SK-N-SH treated with all-trans-retinoic acid at 6 μM for 48 hours (cell line): ENCODE data around the gene ALDH18A1.

Experiments used
- ATAC-seq: fragments of 200-7000 bp; cut with Tn5 transposase; 3 replicates; pipeline ENCODE4 v1.9.1; 2020; ENCODE audit warnings: mild to moderate bottlenecking, moderate library complexity
- ESRRG ChIP-seq: fragments of 250-450 bp; sonication (Bioruptor Pico); IDR thresholded peaks from 2 replicates; pipeline ENCODE4 v1.6.1; 2021; ENCODE audit warnings: mild to moderate bottlenecking
- OSR1 ChIP-seq: fragments of 250-450 bp; sonication (Bioruptor Pico); IDR thresholded peaks from 2 replicates; pipeline ENCODE4 v1.8.0; 2022; ENCODE audit warnings: moderate library complexity, mild to moderate bottlenecking, inconsistent platforms
- PPARA ChIP-seq: fragments of 250-450 bp; sonication (Bioruptor Pico); IDR thresholded peaks from 2 replicates; pipeline ENCODE4 v1.5.0; 2020; ENCODE audit warnings: mild to moderate bottlenecking, borderline replicate concordance
- RARB ChIP-seq: fragments of 250-450 bp; sonication (Bioruptor Pico); IDR thresholded peaks from 2 replicates; pipeline ENCODE4 v1.8.0; 2021; ENCODE audit warnings: mild to moderate bottlenecking, moderate library complexity
- SNAI2 ChIP-seq: fragments of 250-450 bp; sonication (Bioruptor Pico); IDR thresholded peaks from 2 replicates; pipeline ENCODE4 v1.5.0; 2020; ENCODE audit warnings: mild to moderate bottlenecking, moderate library complexity
- TCF4 ChIP-seq: fragments of 250-450 bp; sonication (Bioruptor Pico); IDR thresholded peaks from 2 replicates; pipeline ENCODE4 v1.8.0; 2021; ENCODE audit warnings: mild to moderate bottlenecking, moderate library complexity, borderline replicate concordance
- TOX ChIP-seq: fragments of 250-450 bp; sonication (Bioruptor Pico); IDR thresholded peaks from 2 replicates; pipeline ENCODE4 v1.8.0; 2021; ENCODE audit warnings: mild to moderate bottlenecking, moderate library complexity, borderline replicate concordance
- ZC3H10 ChIP-seq: fragments of 250-450 bp; sonication (Bioruptor Pico); IDR thresholded peaks from 2 replicates; pipeline ENCODE4 v1.5.1; 2021; ENCODE audit warnings: mild to moderate bottlenecking, moderate library complexity
- ZFP3 ChIP-seq: fragments of 250-450 bp; sonication (Bioruptor Pico); IDR thresholded peaks from 2 replicates; pipeline ENCODE4 v1.5.0; 2020; ENCODE audit warnings: mild to moderate bottlenecking, moderate library complexity
- ZFP30 ChIP-seq: fragments of 450-650 bp; formaldehyde crosslinking; IDR thresholded peaks from 2 replicates; pipeline ENCODE4 v1.5.0; 2022; ENCODE audit warnings: mild to moderate bottlenecking, moderate library complexity
- ZNF565 ChIP-seq: fragments of 450-650 bp; formaldehyde crosslinking; conservative IDR thresholded peaks from 2 replicates; pipeline ENCODE4 v1.5.0; 2020; ENCODE audit warnings: low read depth, mild to moderate bottlenecking, moderate library complexity
- ZNF70 ChIP-seq: fragments of 450-650 bp; formaldehyde crosslinking; IDR thresholded peaks from 2 replicates; pipeline ENCODE4 v1.5.0; 2020; ENCODE audit warnings: mild to moderate bottlenecking, moderate library complexity
- ZNF8 ChIP-seq: fragments of 450-650 bp; formaldehyde crosslinking; IDR thresholded peaks from 2 replicates; pipeline ENCODE4 v1.5.0; 2020; ENCODE audit warnings: mild to moderate bottlenecking, moderate library complexity
- TF ChIP-seq, protein P1 (sequence below): fragments of 250-450 bp; sonication (Bioruptor Pico); IDR thresholded peaks from 2 replicates; pipeline ENCODE4 v1.5.1; 2021; ENCODE audit warnings: mild to moderate bottlenecking, moderate library complexity
- TF ChIP-seq, protein P2 (sequence below): fragments of 250-450 bp; sonication (Bioruptor Pico); IDR thresholded peaks from 2 replicates; pipeline ENCODE4 v1.8.0; 2021; ENCODE audit warnings: low read depth, mild to moderate bottlenecking, moderate library complexity, borderline replicate concordance
- TF ChIP-seq, protein P3 (sequence below): fragments of 250-450 bp; sonication (Bioruptor Pico); IDR thresholded peaks from 2 replicates; pipeline ENCODE4 v1.8.0; 2020; ENCODE audit warnings: mild to moderate bottlenecking, moderate library complexity, borderline replicate concordance
- TF ChIP-seq, protein P4 (sequence below): fragments of 250-450 bp; sonication (Bioruptor Pico); IDR thresholded peaks from 2 replicates; pipeline ENCODE4 v1.5.0; 2020; ENCODE audit warnings: mild to moderate bottlenecking, moderate library complexity
- TF ChIP-seq, protein P5 (sequence below): fragments of 250-450 bp; sonication (Bioruptor Pico); IDR thresholded peaks from 2 replicates; pipeline ENCODE4 v1.5.1; 2020; ENCODE audit warnings: low read depth, mild to moderate bottlenecking, moderate library complexity

ALDH18A1 gene

DNA sequence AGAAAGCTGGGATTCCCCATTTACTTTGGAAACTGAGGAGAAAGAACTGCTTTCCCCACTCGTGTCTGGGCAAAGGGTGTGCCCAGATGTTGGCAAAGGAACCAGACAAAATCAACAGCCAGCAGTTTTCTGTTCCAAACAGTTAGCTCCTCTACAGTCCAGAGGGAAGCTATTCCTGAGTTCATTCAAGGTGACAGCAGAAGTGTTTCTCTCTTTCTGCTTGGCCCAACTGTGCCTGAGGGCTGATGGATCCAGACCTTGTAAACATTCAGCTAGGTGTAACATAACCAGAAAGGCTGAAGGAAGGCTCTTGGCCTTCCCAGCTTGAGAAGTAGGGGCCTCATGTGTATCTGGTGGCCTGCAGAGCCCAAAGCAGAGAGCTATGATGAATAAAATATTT, 7.0 kb upstream of the ALDH18A1 start:
- ATAC-seq, result no peak
- TF ChIP-seq ZFP3 (CRISPR knock-in tag), result no peak
- no peak for TF ChIP-seq TCF4 (CRISPR knock-in tag)
- TF ChIP-seq, protein P1, sequence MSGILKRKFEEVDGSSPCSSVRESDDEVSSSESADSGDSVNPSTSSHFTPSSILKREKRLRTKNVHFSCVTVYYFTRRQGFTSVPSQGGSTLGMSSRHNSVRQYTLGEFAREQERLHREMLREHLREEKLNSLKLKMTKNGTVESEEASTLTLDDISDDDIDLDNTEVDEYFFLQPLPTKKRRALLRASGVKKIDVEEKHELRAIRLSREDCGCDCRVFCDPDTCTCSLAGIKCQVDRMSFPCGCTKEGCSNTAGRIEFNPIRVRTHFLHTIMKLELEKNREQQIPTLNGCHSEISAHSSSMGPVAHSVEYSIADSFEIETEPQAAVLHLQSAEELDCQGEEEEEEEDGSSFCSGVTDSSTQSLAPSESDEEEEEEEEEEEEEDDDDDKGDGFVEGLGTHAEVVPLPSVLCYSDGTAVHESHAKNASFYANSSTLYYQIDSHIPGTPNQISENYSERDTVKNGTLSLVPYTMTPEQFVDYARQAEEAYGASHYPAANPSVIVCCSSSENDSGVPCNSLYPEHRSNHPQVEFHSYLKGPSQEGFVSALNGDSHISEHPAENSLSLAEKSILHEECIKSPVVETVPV (CRISPR knock-in tag), result no peak
- TF ChIP-seq, protein P2, sequence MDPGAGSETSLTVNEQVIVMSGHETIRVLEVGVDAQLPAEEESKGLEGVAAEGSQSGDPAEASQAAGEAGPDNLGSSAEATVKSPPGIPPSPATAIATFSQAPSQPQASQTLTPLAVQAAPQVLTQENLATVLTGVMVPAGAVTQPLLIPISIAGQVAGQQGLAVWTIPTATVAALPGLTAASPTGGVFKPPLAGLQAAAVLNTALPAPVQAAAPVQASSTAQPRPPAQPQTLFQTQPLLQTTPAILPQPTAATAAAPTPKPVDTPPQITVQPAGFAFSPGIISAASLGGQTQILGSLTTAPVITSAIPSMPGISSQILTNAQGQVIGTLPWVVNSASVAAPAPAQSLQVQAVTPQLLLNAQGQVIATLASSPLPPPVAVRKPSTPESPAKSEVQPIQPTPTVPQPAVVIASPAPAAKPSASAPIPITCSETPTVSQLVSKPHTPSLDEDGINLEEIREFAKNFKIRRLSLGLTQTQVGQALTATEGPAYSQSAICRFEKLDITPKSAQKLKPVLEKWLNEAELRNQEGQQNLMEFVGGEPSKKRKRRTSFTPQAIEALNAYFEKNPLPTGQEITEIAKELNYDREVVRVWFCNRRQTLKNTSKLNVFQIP (CRISPR knock-in tag), result no peak
- TF ChIP-seq, protein P3, sequence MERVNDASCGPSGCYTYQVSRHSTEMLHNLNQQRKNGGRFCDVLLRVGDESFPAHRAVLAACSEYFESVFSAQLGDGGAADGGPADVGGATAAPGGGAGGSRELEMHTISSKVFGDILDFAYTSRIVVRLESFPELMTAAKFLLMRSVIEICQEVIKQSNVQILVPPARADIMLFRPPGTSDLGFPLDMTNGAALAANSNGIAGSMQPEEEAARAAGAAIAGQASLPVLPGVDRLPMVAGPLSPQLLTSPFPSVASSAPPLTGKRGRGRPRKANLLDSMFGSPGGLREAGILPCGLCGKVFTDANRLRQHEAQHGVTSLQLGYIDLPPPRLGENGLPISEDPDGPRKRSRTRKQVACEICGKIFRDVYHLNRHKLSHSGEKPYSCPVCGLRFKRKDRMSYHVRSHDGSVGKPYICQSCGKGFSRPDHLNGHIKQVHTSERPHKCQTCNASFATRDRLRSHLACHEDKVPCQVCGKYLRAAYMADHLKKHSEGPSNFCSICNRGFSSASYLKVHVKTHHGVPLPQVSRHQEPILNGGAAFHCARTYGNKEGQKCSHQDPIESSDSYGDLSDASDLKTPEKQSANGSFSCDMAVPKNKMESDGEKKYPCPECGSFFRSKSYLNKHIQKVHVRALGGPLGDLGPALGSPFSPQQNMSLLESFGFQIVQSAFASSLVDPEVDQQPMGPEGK (CRISPR knock-in tag), result no peak
- TF ChIP-seq ZC3H10 (CRISPR knock-in tag), result no peak
- TF ChIP-seq PPARA (CRISPR knock-in tag), result no peak
- no peak for TF ChIP-seq TOX (CRISPR knock-in tag)
- TF ChIP-seq, protein P4, sequence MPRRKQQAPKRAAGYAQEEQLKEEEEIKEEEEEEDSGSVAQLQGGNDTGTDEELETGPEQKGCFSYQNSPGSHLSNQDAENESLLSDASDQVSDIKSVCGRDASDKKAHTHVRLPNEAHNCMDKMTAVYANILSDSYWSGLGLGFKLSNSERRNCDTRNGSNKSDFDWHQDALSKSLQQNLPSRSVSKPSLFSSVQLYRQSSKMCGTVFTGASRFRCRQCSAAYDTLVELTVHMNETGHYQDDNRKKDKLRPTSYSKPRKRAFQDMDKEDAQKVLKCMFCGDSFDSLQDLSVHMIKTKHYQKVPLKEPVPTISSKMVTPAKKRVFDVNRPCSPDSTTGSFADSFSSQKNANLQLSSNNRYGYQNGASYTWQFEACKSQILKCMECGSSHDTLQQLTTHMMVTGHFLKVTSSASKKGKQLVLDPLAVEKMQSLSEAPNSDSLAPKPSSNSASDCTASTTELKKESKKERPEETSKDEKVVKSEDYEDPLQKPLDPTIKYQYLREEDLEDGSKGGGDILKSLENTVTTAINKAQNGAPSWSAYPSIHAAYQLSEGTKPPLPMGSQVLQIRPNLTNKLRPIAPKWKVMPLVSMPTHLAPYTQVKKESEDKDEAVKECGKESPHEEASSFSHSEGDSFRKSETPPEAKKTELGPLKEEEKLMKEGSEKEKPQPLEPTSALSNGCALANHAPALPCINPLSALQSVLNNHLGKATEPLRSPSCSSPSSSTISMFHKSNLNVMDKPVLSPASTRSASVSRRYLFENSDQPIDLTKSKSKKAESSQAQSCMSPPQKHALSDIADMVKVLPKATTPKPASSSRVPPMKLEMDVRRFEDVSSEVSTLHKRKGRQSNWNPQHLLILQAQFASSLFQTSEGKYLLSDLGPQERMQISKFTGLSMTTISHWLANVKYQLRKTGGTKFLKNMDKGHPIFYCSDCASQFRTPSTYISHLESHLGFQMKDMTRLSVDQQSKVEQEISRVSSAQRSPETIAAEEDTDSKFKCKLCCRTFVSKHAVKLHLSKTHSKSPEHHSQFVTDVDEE (CRISPR knock-in tag), result no peak
- TF ChIP-seq SNAI2, result no peak
- no peak for TF ChIP-seq ZNF565 (CRISPR knock-in tag)
- TF ChIP-seq, all 23 proteins: peak for 0

DNA sequence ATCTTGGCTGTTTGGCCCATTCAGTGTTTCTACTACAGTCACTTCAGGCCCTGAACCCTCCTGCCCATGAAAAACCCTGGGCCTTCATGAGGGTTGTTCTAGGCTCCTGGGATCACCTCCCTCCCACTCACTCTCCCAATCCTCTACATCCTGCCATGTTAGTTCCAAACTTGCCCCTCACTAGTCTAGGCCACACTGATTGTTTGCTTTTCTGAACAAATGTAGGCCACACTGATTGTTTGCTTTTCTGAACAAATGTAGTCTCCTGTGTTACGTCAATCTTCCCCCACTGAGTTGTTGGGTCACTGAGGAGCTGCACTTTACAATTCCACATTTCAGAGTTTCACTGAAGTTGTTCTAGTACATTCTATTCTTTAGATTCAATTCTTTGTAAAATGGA, 5.3 kb upstream of the ALDH18A1 start:
- TF ChIP-seq ZNF565 (CRISPR knock-in tag) (no peak), RARB (CRISPR knock-in tag) (no peak), ESRRG (CRISPR knock-in tag) (no peak), ZFP3 (CRISPR knock-in tag) (no peak), SNAI2 (no peak), OSR1 (CRISPR knock-in tag) (no peak), PPARA (CRISPR knock-in tag) (no peak), ZFP30 (CRISPR knock-in tag) (no peak), ZC3H10 (CRISPR knock-in tag) (no peak)
- TF ChIP-seq, protein P5, sequence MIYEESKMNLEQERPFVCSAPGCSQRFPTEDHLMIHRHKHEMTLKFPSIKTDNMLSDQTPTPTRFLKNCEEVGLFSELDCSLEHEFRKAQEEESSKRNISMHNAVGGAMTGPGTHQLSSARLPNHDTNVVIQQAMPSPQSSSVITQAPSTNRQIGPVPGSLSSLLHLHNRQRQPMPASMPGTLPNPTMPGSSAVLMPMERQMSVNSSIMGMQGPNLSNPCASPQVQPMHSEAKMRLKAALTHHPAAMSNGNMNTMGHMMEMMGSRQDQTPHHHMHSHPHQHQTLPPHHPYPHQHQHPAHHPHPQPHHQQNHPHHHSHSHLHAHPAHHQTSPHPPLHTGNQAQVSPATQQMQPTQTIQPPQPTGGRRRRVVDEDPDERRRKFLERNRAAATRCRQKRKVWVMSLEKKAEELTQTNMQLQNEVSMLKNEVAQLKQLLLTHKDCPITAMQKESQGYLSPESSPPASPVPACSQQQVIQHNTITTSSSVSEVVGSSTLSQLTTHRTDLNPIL, result no peak
- TF ChIP-seq, protein P3 (CRISPR knock-in tag), result no peak
- TF ChIP-seq, all 23 proteins: peak for 0

DNA sequence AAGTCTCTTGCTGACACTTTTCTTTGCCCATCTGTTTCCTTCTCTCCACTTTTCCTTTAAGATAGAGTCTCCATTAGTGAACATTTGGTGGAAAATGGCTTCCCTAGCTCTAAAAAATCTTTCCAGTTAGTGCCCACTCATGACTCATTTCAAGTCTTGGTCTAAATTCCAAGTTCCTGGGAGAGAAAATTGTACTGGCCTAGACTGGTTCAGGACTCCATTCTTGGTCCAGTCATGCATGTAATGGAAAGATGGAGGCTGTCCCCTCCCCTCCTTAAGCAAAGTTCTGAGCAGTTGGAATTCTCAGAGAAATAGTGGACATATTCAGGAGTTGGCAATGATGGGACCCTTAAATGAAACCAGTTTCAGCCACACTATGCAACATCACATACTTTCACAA, 3.8 kb upstream of the ALDH18A1 start:
- TF ChIP-seq, protein P3 (CRISPR knock-in tag), result no peak
- TF ChIP-seq, protein P1 (CRISPR knock-in tag), result no peak
- TF ChIP-seq RARB (CRISPR knock-in tag) (no peak), ZNF8 (no peak), ZNF565 (CRISPR knock-in tag) (no peak), TOX (CRISPR knock-in tag) (no peak), SNAI2 (no peak), ZFP30 (CRISPR knock-in tag) (no peak), ZFP3 (CRISPR knock-in tag) (no peak), ZNF70 (CRISPR knock-in tag) (no peak)
- TF ChIP-seq, all 23 proteins: peak for 0
- ATAC-seq, result no peak

More for the DNA sequence above, 5.3 kb upstream of the ALDH18A1 start:
- no peak for ATAC-seq
